Kidney glomerular epithelial cell (primary cell): ENCODE data around the gene SHCBP1L.

Source experiments
- DNase-seq: peaks from one replicate; lab custom pipeline; 2025; lab: John Stamatoyannopoulos, UW

SHCBP1L gene

DNA sequence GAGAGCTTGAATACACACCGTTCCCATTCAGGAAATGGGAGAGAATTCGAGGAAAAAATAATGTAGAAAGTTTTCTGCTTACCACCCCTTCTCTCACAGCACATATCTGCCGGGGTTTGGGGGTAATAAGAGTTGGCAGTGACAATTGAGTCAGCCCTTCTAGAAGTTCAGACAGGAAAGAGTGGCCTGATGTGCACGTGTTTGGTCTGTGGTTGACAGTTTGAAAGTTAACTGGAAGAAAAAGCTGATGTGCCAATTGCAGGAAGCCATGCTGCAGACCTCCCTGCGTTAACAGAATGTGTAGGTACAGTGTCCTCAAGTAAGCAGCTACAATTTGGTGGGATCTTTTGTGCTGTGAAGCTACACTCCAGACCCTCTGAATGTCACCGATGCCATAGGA, 63.0 kb downstream of the SHCBP1L start:
- no peak for DNase-seq

DNA sequence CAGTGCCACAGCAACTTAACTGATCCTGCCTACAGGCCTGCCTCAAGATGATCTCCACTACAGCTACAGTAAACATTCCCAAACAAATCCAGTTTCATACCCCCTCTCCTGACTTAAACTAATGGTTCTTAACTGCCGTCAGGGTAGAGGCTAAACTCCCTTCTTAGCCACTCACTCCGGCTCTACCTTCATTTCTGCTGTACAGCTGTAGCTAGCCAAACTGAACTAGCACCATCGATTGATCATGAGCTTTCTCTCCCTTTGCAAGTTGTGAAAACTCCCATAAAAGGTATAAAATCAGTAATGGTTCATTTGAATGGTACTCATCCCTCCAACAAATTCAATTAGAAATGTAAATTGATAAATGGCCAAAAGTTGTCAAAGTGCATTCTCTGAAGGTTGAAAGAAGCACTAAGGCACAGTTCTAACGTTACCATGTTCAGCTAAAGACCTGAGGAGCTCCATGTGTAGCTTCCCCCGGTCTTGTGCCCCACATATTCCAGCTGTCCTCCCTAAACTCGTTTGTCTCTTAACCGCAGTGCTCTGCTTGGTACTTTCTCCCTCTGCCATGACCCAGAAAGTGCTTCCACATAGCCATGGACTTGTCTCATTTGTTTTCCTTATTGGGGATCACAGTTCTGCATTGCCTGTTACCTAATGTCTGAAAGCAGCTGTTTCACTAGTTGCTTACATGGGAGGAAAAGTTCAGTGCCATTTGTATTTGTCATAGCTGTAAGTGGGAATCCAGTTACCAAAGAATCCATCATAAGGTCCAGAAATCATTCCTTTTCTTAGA, 64.0 kb downstream of the SHCBP1L start:
- no peak for DNase-seq

- no peak for DNase-seq
Measured at GRCh38 chr1:182886985-182887384, 66.0 kb downstream of the SHCBP1L start.

- no peak for DNase-seq
Measured at GRCh38 chr1:182885591-182885990, 67.4 kb downstream of the SHCBP1L start.

DNA sequence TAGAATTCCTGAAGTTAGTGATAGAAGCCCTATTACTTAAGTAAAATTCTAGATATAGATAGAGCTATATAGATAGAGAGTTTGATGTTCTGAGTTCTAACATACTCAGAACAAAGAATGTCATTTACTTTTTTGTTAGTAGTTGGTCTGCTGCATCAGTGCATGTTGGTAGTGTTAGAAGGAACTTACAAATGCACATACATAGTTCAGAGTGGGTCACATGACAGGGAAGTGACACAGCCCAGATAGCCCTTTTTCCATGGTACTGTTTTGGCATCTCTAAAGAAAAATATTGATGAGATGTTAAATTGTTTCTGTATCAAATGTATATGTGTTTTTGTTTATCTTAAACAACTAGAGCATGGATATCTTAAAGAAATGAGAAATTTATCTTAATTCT, 68.1 kb downstream of the SHCBP1L start:
- no peak for DNase-seq

DNA sequence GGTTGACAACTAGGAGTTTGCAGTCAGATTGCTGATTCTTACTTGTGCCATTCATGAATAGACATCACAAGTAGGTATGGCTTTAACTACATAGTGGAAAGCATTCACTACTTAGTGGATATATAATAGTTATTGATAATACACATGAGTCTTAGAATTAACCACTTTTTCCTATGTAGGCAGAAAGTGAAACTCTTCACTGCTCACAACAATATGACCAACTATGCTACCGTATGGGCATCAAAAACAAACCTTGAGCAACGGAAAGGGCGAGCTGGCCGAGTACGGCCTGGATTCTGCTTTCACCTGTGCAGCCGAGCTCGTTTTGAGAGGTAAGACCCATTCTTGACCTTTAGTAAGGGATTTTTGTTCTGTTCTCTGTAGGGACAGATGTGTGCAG, 75.1 kb downstream of the SHCBP1L start:
- DNase-seq: no peak

DNA sequence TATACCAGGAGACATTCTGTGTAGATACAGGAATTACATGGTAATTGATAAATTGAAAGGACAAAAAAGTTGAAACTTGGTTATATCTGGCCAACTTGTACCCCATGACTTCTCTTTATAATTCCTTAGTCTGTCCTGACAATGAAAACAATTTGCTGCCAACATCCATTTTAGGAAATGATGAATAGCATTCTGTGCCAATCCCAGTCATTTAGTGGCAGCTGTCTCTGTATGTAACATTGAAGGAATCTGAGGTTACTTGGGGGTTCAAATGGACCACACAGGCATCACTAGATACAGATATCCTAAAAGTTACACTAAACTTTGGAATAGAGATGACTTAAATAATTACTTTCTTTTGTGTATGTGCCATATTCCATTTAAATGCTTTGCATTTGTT, 75.6 kb downstream of the SHCBP1L start:
- no peak for DNase-seq

DNA sequence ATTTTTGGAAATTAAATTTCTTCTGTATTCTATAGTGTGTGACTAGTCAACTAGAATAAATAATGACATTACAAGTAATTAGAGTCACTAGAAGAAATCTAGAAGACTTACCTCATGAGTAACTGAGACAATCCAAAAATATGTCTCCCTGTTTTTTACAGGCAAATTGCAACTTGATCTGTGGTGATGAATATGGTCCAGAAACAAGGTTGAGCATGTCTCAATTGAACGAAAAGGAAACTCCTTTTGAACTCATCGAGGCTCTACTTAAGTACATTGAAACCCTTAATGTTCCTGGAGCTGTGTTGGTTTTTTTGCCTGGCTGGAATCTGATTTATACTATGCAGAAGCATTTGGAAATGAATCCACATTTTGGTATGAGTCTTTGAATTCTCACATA, 77.1 kb downstream of the SHCBP1L start:
- DNase-seq: no peak

- DNase-seq: no peak
Measured at GRCh38 chr1:182872881-182873280, 80.1 kb downstream of the SHCBP1L start.

GRCh38 chr1:182869241-182869666, 83.7 kb downstream of the SHCBP1L start:
- no peak for DNase-seq

DNA sequence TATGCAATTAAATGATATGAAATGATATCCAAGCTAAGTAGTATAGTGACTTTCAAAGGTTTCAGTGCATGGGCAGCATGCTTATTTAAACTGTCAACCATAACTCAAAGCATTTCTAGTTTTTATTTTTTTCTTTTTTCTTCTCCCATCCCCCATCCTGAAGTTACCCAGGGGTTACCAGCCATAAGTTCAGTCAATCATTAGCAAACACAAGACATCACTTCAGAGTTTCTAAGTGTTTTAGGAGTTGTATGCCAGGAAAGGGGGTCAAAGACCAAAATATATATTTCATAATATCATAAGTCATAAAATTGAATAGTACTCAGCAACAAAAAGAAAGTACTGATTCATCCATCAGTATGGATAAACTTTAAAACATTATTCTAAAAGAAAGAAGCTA, 85.1 kb downstream of the SHCBP1L start:
- no peak for DNase-seq

GRCh38 chr1:182863940-182864339, 89.0 kb downstream of the SHCBP1L start:
- DNase-seq: no peak

- DNase-seq: no peak
Measured at GRCh38 chr1:182862827-182863226, 90.1 kb downstream of the SHCBP1L start.

GRCh38 chr1:182861994-182862393, 91.0 kb downstream of the SHCBP1L start:
- peak; percentile 5 for DNase-seq

GRCh38 chr1:182860658-182861057, 92.3 kb downstream of the SHCBP1L start:
- DNase-seq: no peak

DNA sequence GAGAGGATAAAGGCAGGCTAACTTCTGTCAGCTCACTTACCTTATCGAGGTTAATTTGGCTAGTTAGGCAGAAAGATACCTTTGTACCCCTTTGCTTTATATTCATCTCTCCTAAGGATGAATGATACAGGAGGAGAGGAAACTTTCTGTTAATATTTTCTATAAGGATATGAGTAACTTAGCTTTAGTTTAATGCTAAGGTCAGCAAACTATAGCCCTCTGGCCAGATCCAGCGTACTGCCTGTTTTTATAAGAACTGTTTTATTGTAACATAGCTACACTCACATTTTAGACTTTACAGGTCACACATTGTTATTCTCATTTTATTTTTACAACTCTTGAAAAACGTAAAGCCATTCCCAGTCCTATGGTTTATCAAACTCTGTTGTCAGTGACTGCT, 95.8 kb downstream of the SHCBP1L start:
- no peak for DNase-seq

DNA sequence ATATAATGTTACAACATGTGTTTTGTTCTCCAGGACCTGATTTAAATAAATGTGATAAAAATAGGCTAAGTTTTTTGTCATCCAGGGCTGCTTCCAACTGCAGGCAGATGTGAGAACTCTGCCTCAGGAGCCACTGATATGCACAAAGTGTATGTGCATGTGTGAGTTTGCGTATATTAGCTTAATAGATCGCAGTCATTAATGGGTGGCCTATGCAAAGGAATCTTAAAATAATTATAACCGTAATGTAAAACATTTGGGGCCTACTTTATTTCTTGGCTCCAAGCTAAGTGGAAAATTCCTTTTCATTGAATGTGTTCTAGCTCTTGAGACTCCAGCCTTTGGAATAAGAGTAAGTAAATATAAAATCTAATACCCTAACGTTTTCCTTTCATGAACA, 97.1 kb downstream of the SHCBP1L start:
- DNase-seq: no peak

DNA sequence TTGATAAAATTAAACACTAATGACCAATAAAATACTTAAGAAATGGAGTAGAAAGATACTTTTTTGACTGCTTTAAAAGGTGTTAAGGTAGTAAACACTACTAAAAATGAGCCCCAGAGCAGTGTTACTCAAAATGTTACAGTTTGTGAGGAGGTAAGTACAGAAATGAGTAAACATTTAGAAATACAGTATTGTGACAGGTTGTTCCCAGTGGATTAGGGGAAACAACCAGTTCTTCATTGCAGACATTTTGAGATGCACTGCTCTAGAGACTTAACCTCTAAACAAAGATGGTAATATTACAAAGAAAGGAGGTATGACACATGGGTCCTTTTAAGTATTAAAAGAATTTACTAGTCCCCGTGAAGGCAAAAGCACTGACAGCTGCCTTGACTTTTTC, 101.1 kb downstream of the SHCBP1L start:
- DNase-seq: no peak

DNA sequence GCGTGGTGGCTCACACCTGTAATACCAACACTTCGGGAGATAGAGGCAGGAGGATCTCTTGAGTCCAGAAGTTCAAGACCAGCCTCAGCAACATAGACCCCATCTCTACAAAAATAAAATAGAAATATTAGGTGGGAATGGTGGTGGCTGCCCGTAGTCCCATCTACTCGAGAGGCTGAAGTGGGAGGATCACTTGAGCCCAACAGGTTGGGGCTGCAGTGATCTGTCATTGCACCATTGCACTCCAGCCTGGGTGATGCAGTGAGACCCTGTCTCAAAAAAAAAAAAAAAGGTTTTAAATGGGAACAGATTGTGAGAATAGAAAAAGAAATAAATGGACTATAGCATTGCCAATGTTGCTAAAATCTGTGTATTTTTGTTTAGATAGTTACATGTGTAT, 102.6 kb downstream of the SHCBP1L start:
- no peak for DNase-seq
